ENCODE measurements around the gene NLRC4.
"Not testable (repeated sequence)": the region's sequence is repeated elsewhere in the genome, so short reads cannot be mapped to it uniquely, and the experiment has no call there.

The NLRC4 gene

GRCh38 chr2:32222966-32223365 lies 41.7 kb downstream of the NLRC4 start:
- TF ChIP-seq, protein P1, sequence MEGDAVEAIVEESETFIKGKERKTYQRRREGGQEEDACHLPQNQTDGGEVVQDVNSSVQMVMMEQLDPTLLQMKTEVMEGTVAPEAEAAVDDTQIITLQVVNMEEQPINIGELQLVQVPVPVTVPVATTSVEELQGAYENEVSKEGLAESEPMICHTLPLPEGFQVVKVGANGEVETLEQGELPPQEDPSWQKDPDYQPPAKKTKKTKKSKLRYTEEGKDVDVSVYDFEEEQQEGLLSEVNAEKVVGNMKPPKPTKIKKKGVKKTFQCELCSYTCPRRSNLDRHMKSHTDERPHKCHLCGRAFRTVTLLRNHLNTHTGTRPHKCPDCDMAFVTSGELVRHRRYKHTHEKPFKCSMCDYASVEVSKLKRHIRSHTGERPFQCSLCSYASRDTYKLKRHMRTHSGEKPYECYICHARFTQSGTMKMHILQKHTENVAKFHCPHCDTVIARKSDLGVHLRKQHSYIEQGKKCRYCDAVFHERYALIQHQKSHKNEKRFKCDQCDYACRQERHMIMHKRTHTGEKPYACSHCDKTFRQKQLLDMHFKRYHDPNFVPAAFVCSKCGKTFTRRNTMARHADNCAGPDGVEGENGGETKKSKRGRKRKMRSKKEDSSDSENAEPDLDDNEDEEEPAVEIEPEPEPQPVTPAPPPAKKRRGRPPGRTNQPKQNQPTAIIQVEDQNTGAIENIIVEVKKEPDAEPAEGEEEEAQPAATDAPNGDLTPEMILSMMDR (IDR thresholded peaks at IDR 0.05; ENCODE audit: extremely low read depth, missing control alignments), result no peak
- DNase-seq (ENCODE audit: low spot score), result no peak

GRCh38 chr2:32220445-32220844 lies 44.2 kb downstream of the NLRC4 start:
- DNase-seq (ENCODE audit: low spot score), result no peak
- TF ChIP-seq, protein P1 (IDR thresholded peaks at IDR 0.05; ENCODE audit: extremely low read depth, missing control alignments), result no peak

- TF ChIP-seq, protein P1 (IDR thresholded peaks at IDR 0.05; ENCODE audit: extremely low read depth, missing control alignments), result no peak
- no peak for DNase-seq (ENCODE audit: low spot score)
Measured at GRCh38 chr2:32212295-32212694, 52.4 kb downstream of the NLRC4 start.

GRCh38 chr2:32210767-32211408 lies 53.8 kb downstream of the NLRC4 start:
- TF ChIP-seq, protein P1 (IDR thresholded peaks at IDR 0.05; ENCODE audit: extremely low read depth, missing control alignments), result no peak

GRCh38 chr2:32203428-32203827 lies 61.3 kb downstream of the NLRC4 start:
- not testable (repeated sequence) for DNase-seq (ENCODE audit: low spot score)

More at GRCh38 chr2:32210767-32211408, 53.8 kb downstream of the NLRC4 start:
- DNase-seq (ENCODE audit: low spot score), result no peak

DNA sequence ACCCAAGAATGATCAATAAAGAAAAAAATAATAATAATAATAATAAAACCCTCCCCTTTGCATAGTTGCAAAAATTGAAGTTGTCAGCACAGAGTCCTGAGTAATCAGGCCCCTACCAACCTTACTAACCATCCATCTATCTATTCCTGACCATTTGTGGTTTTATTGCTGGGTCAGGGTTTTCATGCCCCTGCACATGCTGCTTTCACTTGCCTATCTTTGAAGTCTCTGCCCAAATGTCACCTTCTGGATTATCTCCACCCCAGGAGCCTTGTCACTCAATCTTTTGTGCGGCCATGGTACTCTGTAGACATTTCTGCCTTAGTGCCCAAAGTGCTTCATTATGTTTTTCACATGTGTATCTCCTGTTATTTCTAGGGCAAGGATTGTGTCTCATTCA lies 63.9 kb downstream of the NLRC4 start:
- DNase-seq (ENCODE audit: low spot score), result no peak

DNA sequence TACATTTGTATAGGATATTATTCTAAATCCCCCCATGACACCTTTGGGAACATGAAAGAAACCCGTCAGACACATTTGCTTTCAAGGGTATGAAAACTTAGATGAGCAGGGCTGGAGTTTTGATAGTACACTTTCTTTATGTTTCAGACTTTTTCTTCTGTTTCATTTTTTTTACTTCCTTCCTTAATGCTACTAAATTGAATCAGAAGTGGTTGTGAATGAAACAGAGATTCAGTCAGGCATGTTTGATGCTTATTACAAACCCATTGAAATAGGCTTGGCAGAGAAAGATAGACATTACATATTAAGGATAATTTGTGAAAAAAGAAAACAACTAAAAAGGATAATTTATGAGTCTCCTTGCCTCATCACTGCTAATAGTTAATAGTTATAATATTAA lies 72.3 kb downstream of the NLRC4 start:
- TF ChIP-seq, protein P1 (IDR thresholded peaks at IDR 0.05; ENCODE audit: extremely low read depth, missing control alignments), result no peak
- peak; percentile 11 for DNase-seq (ENCODE audit: low spot score)

More for the DNA sequence above, 63.9 kb downstream of the NLRC4 start:
- TF ChIP-seq, protein P1 (IDR thresholded peaks at IDR 0.05; ENCODE audit: extremely low read depth, missing control alignments), result no peak

- DNase-seq (ENCODE audit: low spot score), result no peak
- TF ChIP-seq, protein P1 (IDR thresholded peaks at IDR 0.05; ENCODE audit: extremely low read depth, missing control alignments), result no peak
Measured at GRCh38 chr2:32189011-32189410, 75.7 kb downstream of the NLRC4 start.
